ENCODE measurements around the gene SMAD5.
A peak's percentile ranks its signal among the peaks of the same experiment; 100 is the strongest.

Gene SMAD5

DNA sequence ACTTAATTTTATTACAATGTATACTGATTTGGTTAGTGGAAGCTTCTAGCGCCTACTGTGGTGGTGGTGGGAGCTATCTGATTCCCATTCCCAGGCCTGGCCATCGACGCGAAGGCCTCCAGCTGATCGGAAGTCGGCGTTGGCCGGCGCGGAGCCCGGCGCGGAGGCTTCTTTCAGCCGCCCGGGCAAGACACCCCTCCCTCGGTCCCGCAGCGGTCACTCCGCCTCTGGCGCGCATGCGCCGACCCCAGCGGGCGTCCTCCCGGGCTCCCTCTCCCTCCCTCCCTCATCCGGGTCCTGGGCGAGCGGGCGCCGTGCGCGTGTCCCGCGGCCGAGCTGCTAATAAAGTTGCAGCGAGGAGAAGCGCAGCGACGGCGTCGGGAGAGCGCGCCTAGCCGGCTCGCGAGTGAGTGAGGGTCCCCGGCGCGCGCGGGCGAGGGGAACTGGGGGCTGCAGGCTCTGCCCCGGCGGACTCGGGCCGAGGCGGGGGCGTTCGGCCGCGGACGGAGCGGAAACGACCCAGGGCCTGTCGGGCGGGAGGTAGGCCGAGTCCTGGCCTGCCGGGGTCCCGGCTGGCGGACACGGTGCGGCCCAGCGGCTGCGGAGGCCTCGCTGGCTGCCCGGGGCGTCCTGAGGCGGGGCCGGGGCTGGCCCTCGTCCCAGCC, at the start of gene SMAD5:
TSS of gene SMAD5 (plus strand) at position 289 of the 665 bp plus-strand sequence. CDS start 20,916 bp downstream, outside the sequence.
- peak; percentile 46 to 49 for DNase-seq

DNA sequence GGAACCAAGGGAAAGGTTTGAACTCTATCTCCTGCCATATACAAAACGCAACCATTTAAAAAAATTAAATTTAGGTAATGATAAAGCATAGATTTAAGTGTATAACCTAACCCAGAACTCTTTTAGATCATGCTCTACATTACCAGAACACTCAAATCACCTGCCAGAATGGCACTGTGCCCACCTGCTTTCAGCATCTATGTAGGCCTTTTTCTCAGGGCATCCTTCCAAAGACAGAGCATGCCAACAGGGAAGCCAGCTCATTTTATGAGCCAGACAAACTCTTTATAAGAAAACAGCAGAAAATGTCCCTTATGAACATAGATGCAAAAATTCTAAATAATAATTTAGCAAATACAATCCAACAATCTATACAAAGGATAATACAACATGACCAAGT, 47.9 kb upstream of the SMAD5 start:
- DNase-seq: no peak

DNA sequence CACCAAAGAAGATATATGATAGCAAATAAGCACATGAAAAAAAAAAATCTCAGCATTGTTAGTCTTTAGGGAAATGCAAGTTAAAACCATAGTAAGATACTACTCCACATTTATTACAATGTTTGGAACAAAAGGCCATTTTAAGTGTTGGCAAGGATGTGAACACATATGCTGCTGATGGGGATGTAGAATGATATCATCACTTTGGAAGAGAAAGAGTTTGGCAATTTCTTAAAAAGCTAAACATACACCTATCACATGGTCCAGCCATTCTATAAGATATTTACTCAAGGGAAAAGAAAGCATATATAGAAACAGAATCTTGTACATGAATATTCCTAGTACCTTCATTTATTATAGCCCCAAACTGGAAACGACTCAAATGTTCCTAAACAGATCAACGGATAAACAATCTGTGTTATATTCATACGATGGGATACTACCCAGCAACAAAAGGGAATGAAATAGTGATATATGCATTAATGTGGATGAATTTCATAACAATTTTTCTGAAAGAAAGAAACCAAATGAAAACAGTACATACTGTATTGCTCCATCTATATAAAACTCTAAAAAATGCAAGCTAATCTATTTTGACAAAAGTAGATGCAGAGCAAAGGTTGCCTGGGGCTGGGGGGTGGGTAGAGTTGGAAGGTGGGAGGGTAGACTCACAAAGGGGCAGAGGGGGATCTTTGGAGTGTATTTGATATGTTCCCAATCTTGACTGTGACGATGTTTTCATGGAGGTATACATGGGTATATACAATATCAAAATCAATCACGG, 45.7 kb upstream of the SMAD5 start:
- no peak for DNase-seq

DNA sequence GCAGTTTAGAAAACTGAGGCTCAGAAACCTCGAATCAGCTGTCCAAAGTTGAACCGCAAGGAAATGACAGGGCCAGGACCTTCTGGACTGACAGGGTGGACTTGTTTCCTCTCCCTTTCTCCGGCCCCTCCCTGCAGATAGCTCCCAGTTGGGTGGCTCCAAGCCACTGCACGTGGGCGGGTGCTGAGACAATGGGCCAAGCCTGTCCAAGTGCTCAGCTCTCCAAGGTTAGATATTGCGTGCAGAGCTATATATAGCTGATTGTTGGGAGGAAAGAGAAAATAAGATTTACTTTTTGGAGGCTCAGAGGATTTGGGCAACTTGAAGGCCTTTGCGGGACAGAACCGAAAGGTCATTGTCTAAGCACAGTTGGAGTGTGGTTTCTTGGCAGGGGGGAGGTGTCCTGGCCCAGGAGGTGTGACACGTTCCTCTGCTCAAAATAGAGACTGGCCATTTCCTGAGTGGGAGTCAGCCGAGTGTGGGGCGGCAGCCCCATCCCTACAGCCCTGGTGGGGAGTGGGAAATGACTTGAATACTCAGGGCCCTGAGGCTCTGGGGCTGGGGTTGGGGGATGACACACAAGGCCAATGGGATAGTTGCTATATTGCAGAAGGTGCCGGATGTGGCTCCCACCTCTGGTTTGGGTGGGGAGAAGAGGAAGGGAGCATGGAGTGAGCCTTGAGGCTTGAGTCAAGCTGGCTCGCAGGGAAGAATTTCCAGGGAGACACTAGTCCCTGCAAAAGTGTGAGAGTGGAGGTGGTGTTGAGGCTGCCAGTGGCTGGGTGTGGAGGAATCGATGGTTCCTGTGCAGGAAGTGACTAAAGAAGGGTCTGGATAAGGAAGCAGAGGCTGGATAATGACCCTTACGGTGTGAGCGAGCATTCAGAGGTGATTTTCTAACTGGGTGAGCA, 44.4 kb upstream of the SMAD5 start:
- DNase-seq: no peak

DNA sequence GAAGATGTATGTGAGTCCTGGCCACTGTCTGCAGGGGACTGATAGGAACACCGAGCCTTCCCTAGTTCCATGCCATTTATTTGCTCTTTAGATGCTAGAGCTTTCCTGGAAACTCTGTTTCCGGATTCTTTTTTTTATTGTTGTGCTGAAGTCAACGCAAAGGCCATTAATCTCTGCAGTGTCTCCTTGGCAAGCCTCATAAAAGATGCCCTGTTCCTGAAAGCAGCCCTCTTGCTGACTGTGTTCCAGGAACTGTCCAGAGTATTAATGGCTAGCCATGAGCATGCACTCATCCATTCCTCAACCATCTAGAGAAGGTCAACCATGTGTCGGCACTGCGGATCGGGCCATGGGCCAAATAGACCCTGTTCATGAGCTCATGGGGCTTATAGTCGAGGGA, 42.9 kb upstream of the SMAD5 start:
- DNase-seq: no peak

DNA sequence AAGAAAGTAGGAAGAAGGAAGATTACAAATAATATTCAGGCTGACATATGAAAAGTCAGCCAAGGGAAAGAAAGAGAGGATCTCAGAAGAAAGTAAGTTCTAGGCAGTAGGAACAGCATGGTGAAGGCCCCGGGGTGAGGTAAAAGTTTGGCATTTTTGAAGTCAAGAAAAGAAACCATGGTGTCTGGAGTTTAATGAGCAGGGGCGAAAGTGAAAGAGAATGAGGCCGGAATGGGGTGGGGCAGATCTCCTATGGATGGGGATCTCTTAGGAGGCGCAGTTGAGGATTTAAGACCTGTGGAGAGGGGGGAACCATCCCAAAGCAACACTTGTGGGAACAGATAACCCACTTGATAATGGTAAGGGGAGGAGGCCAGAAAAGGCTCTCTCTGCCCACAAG, 42.3 kb upstream of the SMAD5 start:
- no peak for DNase-seq

DNA sequence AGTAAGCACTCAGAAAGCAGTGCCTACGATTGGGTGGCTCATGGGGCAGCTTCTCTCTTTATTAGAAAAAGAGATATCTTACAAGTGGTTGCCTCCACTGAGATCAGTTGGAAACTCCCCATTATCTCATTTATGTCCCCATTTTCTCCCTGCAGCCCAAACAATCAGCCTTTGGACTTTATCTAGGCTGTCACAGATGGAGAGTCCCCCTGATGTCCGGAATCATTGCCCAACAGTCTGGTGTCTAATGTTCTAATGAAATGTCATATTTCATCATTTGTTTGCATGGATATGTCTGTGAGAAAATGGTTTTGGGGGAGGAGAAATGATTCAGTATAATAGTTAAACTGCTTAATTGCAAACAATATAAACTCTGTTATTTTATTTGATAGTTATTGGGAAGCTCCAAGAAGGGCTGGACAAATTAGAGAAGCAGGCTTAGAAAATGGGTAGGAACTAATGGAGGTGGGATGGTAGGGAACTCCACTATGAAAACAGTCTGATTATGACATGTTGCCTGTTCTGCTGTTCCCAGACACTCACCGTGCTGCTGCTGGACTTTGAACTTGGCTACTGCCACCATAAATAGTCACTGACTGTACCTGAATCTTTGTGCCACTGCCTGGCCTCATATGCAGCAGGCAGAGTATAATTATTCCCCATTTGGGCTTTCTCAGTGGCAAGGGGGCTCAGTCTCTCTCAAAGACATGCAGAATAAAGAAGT, 38.3 kb upstream of the SMAD5 start:
- DNase-seq: no peak

DNA sequence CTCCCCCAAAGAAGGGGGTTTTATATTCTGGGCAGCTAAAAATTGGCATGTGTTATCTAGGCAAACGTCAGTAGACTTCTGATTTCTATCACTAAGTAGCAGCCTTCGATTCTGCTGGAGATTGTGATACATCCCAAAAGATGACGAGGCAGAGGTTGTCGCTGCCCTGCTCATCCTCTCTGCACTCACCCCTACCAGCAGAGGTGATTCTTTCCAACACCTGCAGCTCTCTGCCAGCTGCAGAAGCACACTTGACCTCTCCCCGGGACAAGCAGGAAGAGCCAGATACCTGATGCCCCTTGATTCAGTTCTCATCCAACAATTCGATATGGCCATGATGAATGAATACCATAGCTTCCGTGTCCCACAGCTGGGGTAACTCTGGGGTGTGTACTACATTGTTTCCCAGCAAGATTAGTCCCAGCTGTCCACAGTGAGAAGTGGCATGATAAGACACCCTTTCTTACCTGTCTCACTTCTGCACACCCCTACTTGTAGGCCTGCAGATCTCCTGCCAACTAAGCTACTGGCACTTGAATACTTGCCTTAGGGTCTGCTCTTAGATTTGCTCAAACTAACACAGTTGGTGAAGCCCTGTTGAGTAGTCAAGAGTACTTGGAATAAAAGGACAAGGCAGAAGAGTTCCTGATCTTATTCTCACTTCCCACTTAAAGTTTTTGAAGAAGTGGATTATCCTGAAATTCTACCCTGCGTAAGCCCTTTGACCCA, 37.6 kb upstream of the SMAD5 start:
- DNase-seq: no peak

DNA sequence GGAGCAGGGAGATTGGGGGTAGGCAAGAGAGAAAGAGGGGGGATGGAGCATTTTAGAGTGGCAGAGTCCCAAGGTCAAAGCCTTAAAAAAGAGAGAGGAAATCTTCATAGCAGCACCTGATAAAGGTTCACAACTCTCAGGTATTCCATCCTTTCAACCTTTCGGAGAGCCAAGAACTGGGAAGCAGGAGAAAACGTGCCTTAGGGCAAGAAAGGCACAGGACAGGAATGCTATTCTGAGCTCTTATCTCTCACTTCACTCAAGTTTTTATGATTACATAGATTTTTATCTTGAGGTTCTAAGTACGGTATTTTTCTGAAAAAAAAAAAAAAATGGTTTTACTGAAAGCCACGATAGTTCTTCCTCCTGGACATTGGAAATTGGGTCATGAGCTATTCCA, 34.5 kb upstream of the SMAD5 start:
- DNase-seq: no peak

DNA sequence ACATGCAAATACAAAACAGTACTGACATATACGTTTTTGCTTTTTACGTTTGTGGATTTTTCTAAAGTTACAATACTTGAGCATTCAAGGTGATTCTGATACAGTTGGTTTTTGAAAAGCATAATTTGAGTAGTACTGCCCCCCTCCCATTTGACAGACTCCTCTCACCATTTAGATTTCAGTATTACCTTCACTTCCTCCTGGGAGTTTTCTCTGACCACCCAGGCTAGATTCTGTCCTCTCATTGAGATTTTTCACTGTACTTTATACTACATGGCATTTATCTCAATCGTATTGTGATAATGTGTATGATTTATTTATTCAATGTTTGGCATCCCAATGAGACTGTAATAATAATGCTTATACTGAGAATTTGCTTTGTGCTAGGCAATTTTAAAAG, 32.8 kb upstream of the SMAD5 start:
- DNase-seq: no peak

DNA sequence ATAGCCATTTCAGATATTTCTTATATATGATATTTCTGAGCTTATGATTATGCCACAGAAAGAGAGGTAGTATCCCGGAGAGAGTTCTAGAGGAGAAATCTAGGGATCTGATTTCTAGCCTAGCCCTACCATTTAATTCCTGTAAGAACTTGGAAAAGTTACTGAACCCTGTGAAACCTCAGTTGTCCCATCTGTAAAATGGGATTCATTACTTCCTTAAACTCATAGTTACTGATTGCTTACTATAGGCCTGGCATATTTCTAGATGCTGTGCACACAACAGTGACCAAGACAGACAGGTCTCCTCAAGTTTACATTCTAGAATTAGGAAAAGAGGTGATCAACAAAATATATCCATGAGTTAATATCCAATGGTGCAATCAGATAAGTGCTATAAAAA, 30.8 kb upstream of the SMAD5 start:
- DNase-seq: no peak

DNA sequence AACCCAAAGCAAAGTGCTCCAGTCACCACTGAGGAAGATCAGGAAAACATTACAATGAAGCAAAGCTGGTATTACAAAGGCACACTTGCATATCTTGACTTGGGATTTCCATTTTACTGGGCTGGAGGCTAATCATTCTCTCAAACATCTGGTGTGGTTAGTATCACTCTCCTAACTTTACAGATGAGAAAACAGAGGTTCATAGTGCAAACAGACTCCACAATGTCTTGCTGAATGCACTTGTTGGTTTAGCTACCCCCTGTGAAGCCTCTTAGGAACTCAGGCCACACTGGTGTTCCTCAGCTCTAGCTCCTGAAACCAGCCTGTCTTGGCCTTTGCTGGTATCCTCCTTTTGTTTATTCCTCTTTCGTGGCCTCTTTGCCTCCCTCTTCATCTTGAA, 29.5 kb upstream of the SMAD5 start:
- no peak for DNase-seq

DNA sequence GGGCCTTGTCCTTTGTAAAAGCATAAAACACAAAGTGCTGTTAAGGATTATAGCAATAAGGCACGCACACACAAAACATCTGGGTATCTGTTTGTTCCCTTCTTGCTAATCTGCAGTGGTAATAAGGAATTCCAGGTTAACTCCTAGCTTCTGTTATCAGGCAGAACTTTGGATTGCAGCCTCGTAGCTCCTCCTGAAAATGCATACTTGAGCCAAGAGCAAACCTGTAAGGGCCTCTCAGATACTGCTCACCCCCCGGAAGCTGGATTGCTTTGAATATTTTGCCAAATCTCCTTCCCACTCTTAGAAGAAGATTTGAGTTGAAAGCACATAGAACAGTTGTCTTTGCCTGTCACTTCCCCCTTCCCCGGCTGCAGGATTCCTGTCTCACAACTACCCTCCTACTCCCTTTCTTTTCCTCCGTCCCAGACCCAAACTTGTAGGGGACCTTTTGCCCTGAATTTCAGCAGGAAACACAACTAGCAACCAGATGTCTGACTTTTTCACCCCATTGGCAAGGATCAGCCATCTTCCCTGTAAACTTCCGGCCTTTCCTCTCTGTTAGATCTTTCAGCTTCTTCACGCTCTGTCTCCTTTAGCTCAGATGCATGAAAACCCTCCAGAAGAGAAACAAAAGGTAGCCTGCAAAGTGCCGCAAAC, 28.2 kb upstream of the SMAD5 start:
- no peak for DNase-seq

DNA sequence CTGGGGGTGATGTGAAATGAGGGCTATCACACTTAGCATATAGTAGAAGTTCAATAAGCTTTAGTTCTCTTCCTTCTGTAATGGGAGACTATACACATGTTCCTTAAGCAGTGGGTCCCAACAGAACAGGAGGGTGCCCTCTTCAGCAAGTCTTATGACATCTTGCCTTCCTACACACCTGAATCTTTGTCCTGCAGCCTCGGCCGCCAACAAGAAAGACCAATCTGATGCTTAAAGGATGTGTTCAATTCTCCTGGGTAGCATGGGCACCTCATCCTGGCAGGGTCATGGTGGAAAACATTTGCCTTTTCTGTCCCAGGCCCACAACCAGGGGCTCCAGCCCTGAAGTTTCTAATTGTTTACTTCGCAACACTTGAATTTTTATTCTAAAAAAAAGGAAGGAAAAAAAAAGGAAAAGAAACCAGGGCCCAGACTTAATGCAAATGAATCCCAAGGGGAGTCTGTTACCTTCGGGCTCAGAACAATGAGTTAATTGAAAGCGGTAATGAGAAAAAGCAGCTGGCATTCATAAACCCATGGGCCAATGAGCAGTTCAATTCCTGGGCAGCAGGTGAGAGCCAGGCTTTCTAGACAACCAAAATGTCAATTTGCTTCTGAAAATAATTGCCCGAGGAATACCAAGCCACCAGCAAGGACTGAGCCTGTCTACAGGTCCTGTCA, 26.2 kb upstream of the SMAD5 start:
- no peak for DNase-seq

DNA sequence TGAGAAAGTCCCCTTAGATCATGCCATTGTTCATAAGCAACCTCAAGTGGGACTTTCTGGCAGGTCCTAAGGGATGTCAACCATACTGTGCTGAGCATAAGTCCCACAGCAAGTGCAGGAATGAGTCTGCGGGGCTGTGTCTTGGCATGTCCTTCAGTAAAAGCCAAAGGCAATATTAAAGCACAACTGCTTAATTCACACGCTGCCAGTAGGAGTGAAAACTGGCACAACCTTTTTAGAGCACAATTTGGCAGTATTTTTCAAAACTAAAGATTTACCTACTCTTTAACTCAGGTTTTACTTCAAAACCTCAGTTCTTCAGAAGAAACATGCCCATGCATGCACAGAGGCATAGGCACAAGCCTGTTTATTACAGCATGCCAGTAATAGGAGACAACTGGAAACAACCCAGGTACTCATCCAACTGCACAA, 24.4 kb upstream of the SMAD5 start:
- DNase-seq: no peak

DNA sequence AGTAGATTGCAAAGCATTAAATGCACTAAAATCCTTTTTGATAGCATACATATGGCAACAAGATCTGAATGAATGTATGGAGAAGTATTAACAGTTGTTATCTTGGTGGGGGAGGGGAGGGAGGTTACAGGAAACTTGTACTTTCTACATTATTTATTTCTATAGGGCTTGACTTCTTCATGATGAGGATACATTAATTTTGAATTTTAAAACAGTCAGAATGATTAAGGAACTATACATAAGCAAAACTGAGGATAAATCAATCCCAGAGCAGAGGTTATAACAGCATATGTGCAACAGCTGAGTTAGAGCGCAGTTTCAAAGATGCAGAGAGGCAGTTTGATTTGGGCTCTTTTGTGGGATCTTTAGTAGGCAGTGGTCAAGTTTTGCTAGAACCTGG, 23.9 kb upstream of the SMAD5 start:
- no peak for DNase-seq

DNA sequence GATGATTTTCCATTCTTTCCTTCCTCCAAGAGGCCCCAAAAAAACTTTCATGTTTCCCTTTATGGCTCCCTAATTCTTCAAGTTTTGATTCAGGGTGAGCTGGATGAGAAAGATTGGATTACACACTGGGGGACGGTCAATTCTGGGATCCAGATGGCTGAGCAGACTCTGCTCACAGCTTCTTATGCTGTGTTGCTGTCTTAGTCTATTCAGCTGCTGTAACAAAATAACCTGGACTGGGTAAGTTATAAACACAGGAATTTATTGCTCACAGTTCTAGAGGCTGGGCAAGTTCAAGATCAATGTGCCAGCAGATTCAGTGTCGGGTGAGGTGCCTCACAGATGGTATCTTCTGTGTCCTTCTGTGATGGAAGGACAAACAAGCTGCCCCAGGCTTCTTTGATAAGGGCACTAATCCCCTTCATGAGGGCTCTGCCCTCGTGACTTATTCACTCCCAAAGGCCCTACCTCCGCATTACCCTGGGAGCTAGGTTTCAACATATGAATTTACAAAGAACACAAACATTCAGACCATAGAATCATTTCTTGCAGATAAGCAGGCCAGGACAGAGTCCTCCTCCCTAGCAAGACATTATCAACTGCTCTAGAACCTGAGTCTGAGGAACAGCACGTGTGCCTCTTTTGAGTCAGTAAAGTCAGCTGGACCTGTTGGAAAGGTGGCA, 23.1 kb upstream of the SMAD5 start:
- DNase-seq: no peak

DNA sequence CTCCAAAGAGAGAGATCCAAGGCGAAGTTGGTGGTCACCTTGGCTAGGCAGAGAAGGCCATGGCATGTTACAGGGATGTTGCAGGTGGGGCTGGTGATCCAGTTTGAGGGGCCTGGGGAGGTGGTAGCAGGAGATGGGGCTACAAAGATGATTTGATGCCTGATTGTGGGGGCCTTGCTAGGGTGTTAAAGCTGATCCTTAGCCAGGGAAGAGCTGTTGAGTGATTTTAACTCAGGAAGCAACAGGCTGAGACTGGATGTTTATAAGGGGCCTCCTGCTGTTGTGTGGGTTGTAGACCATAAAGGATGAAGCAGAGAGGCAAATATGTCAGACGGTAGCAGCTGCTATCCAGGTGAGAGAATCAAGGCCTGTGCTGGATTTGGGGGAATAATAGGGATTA, 19.0 kb upstream of the SMAD5 start:
- no peak for DNase-seq

DNA sequence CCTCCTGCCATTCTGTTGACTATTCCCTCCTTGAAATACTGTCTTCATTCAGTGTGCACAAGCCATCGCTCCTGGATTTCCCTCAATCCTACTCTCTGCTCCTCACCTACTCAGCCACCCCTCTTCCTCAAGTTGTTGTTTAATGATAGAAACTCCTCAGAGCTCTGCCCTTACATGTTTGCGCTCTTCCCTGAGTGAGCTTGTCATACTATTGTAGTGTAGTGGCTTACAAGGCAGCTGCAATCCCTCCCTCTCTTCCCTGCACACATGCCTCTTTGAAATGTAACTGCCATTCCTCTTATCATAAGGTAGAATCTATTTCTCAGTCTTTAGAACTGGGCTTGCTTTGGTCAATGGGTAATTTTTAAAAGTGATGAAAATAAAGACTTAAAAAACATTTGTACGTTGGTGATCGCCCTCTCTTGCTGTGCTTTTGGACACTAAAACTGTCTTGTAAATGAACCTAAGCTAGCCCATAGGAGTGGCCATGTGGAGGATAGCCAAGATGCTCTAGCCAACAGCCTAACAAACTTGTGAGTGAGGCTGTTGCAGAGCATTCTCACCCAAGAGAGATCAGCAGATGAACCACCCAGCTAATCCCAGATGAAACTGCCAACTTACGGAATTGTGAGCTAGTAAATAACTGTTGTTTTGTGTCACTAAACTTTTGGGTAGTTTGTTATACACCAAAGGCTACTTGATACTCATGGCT, 18.1 kb upstream of the SMAD5 start:
- no peak for DNase-seq

Measured in stimulated activated CD4-positive, alpha-beta T cell treated with anti-CD3 and anti-CD28 coated beads, Interleukin-4, amount 100 ng/mL, for 4 hours (primary cell).